ENCODE results near the gene TMTC4. TPM values are rescaled to one million over a fixed set of nuclear protein-coding genes. Genes with fewer than 3 reads are reported as not detected.

Gene TMTC4
- total and polyA plus RNA-seq, 2 of the 4 experiments (the other 2 are of a cell fraction), result 8.4 to 14.3 TPM

DNA sequence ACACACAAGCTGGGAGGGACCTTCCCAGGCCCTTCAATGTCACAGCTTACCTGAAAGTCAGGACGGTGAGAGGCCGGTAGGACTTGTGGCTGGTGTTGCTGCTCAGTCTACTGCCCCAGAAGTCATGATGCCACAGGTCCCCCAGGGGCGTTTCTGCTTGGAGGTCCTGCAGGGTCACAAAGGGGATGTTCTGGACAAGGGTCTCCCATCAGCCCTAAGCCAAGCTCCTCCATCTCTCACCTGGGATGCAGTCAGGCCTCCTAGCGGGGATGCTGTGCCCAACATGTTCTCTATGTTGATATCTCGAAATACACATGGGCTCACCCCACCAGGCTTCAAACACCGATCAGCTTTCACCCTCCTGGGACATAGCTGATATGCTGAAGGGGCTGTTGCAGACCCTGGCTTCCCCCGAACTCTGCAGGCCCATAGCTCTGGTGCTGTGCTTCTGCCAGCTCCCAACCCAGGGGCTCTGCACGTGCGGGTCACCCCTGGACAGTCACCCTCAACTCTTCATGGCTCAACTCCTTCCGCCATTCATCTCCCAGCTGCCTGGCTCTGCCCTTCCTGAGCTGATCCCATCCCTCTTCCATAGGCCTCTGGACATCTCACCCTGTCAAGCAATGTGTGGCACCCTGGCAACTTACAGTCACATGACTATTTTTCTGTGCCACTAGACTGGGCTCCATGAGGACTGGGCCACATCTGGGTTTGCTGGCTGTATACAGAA, 10.3 kb downstream of the TMTC4 start:
- dilution Hi-C loops (cut with HindIII; ENCODE audit: low sequenced_read_pairs, unreplicated experiment), result no loop called here
- no peak overlapping the region for H2AK5ac ChIP-seq (ENCODE audit: low read depth, low read length)
- POLR2A ChIA-PET (ENCODE audit: unreplicated experiment), result no interaction called here

More for the DNA sequence above, 10.3 kb downstream of the TMTC4 start:
- Histone ChIP-seq H3K9ac (ENCODE audit: low read depth, low read length) (no peak overlapping the region), H3K23ac (ENCODE audit: low read depth, low read length) (no peak overlapping the region), H2BK20ac (ENCODE audit: low read depth, low read length) (no peak overlapping the region), H2BK120ac (ENCODE audit: low read depth, low read length) (no peak overlapping the region), H4K91ac (ENCODE audit: insufficient read depth, low read depth, low read length) (no peak overlapping the region), H3K14ac (replicated peaks; ENCODE audit: low read depth, low read length) (no peak overlapping the region), H3K27me3 (ENCODE audit: control insufficient read depth, insufficient read depth, low read length) (no peaks in the 10 kb centered on the region), H3K4me1 (ENCODE audit: control insufficient read depth, insufficient read depth, low read length) (0 out of 2 replicates have a peak, but pooled peaks cover 3% of the 10 kb centered on the region), H2AFZ (replicated peaks; ENCODE audit: low read length, poor library complexity) (no peak overlapping the region), H3K9me1 (ENCODE audit: insufficient read depth, low read length) (peaks cover 3% of the 10 kb centered on the region; the same call in 1 of the 2 replicates), H3K9me3 (ENCODE audit: control insufficient read depth, insufficient read depth, low read length) (no peaks in the 10 kb centered on the region), H4K5ac (ENCODE audit: low read depth, low read length) (no peak overlapping the region), H3K4me2 (ENCODE audit: low read depth, low read length) (no peak overlapping the region), H2BK5ac (ENCODE audit: low read depth, low read length, poor library complexity, severe bottlenecking) (no peak overlapping the region), H3K79me1 (ENCODE audit: low read depth in 1 of 2, low read length in 2 of 2) (peaks cover 0 to 2% of the 10 kb centered on the region in 2 experiments; a peak in 1 of 4 replicates), H2AK9ac (replicated peaks; ENCODE audit: low read depth, low read length, poor library complexity) (no peak overlapping the region), H3K36me3 (ENCODE audit: control insufficient read depth, insufficient read depth, low read length) (peaks cover 37% of the 10 kb centered on the region), H3K18ac (ENCODE audit: low read depth, low read length) (no peak overlapping the region), H4K8ac (ENCODE audit: low read depth in 2 of 2, low read length in 2 of 2) (no peak overlapping the region), H3K4ac (ENCODE audit: low read depth, low read length) (no peak overlapping the region), H2BK15ac (ENCODE audit: low read depth, low read length) (no peak overlapping the region), H4K20me1 (ENCODE audit: insufficient read depth, low read length) (no peaks in the 10 kb centered on the region), H3K56ac (ENCODE audit: extremely low read depth, insufficient read depth, low read length) (no peak overlapping the region), H3K4me3 (ENCODE audit: insufficient read depth, low read depth, low read length) (no peak overlapping the region), H3K27ac (ENCODE audit: insufficient read depth, low read length) (no peak overlapping the region)
- TF ChIP-seq NFE2L2 (IDR thresholded peaks at IDR 0.05; ENCODE audit: low read depth, low read length) (no peak), CHD1 (IDR thresholded peaks at IDR 0.05; ENCODE audit: low read depth, low read length) (no peak), CEBPB (IDR thresholded peaks at IDR 0.05; ENCODE audit: low read depth, low read length) (no peak), FOS (IDR thresholded peaks at IDR 0.05; ENCODE audit: low read depth, low read length) (no peak), RCOR1 (IDR thresholded peaks at IDR 0.05; ENCODE audit: insufficient replicate concordance, low read length) (no peak), MAFK (IDR thresholded peaks at IDR 0.05; ENCODE audit: low read depth, low read length) (no peak), BHLHE40 (IDR thresholded peaks at IDR 0.05; ENCODE audit: low read depth, low read length) (no peak), SMC3 (IDR thresholded peaks at IDR 0.05; ENCODE audit: low read depth, low read length) (no peak), USF2 (IDR thresholded peaks at IDR 0.05; ENCODE audit: low read depth, low read length) (no peak), RFX5 (IDR thresholded peaks at IDR 0.05; ENCODE audit: low read depth, low read length) (no peak), POLR2A (IDR thresholded peaks at IDR 0.05; ENCODE audit: low read depth, low read length) (no peak), MXI1 (IDR thresholded peaks at IDR 0.05; ENCODE audit: borderline replicate concordance, low read depth, low read length) (no peak), MAZ (IDR thresholded peaks at IDR 0.05; ENCODE audit: borderline replicate concordance, low read depth, low read length) (no peak)
- TF ChIP-seq, protein P1, sequence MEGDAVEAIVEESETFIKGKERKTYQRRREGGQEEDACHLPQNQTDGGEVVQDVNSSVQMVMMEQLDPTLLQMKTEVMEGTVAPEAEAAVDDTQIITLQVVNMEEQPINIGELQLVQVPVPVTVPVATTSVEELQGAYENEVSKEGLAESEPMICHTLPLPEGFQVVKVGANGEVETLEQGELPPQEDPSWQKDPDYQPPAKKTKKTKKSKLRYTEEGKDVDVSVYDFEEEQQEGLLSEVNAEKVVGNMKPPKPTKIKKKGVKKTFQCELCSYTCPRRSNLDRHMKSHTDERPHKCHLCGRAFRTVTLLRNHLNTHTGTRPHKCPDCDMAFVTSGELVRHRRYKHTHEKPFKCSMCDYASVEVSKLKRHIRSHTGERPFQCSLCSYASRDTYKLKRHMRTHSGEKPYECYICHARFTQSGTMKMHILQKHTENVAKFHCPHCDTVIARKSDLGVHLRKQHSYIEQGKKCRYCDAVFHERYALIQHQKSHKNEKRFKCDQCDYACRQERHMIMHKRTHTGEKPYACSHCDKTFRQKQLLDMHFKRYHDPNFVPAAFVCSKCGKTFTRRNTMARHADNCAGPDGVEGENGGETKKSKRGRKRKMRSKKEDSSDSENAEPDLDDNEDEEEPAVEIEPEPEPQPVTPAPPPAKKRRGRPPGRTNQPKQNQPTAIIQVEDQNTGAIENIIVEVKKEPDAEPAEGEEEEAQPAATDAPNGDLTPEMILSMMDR (conservative IDR thresholded peaks at IDR 0.05; ENCODE audit: low read depth, low read length), result no peak
- 92% methylated on average over 2 of the region's 10 CpGs; no CpG with 5 or more reads in 1 of the 2 experiments for WGBS, 2 experiments (ENCODE audit: extremely low coverage in 2 of 2, insufficient read length in 1 of 2)
- DNase-seq (no peak), ATAC-seq (ENCODE audit: low read depth) (no peak)
- in situ Hi-C loops (cut with MboI; ENCODE audit: low sequenced_read_pairs), result no loop called here
- CTCF ChIA-PET, result no interaction called here
- no TSS peak for BruUV-seq (replicated peaks)
- intact Hi-C loops (cut with micrococcal nuclease), result no loop called here

All from IMR-90 (cell line).